ENCODE data around the gene RNF208.

The RNF208 gene

GRCh38 chr9:137176302-137177182 lies 45.5 kb downstream of the RNF208 start:
- DNase-seq (ENCODE audit: extremely low read depth, low read depth): no peak

GRCh38 chr9:137175345-137175961 lies 46.6 kb downstream of the RNF208 start:
- DNase-seq (ENCODE audit: extremely low read depth, low read depth): no peak
- TF ChIP-seq, protein P1, sequence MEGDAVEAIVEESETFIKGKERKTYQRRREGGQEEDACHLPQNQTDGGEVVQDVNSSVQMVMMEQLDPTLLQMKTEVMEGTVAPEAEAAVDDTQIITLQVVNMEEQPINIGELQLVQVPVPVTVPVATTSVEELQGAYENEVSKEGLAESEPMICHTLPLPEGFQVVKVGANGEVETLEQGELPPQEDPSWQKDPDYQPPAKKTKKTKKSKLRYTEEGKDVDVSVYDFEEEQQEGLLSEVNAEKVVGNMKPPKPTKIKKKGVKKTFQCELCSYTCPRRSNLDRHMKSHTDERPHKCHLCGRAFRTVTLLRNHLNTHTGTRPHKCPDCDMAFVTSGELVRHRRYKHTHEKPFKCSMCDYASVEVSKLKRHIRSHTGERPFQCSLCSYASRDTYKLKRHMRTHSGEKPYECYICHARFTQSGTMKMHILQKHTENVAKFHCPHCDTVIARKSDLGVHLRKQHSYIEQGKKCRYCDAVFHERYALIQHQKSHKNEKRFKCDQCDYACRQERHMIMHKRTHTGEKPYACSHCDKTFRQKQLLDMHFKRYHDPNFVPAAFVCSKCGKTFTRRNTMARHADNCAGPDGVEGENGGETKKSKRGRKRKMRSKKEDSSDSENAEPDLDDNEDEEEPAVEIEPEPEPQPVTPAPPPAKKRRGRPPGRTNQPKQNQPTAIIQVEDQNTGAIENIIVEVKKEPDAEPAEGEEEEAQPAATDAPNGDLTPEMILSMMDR (IDR thresholded peaks at IDR 0.05; ENCODE audit: low read depth, low read length): no peak; the same call in none of the 2 replicates

More at GRCh38 chr9:137176302-137177182, 45.5 kb downstream of the RNF208 start:
- TF ChIP-seq, protein P1 (IDR thresholded peaks at IDR 0.05; ENCODE audit: low read depth, low read length): peak; percentile 46

DNA sequence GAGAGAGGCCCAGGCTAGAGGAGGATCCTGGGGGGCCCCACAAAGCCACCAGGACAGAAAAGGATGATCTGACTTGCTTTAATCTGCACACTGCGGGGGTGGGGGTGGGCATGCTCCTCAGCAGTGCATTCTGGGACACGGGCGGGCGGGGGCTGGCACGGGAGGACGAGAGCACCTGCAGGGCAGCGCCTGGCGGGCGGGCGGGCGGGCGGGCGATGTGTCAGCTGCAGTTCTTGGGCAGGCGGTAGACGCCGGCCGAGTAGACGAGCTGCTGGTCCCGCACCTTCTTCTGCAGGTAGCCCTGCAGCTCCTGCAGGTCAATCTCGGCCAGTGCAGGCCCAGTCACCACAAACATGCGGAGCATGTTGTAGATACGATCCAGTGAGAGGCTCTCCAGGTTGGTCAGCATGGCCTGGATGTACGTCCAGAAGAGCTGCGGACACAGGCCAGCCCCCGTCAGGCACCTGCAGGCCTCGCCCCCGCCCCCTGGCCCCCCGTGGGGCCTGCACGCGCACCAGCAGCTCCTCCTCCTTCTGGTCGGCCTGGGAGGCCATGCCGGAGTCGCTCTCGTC lies 47.2 kb downstream of the RNF208 start:
- no peak for DNase-seq (ENCODE audit: extremely low read depth, low read depth)
- TF ChIP-seq, protein P1 (IDR thresholded peaks at IDR 0.05; ENCODE audit: low read depth, low read length): no peak

DNA sequence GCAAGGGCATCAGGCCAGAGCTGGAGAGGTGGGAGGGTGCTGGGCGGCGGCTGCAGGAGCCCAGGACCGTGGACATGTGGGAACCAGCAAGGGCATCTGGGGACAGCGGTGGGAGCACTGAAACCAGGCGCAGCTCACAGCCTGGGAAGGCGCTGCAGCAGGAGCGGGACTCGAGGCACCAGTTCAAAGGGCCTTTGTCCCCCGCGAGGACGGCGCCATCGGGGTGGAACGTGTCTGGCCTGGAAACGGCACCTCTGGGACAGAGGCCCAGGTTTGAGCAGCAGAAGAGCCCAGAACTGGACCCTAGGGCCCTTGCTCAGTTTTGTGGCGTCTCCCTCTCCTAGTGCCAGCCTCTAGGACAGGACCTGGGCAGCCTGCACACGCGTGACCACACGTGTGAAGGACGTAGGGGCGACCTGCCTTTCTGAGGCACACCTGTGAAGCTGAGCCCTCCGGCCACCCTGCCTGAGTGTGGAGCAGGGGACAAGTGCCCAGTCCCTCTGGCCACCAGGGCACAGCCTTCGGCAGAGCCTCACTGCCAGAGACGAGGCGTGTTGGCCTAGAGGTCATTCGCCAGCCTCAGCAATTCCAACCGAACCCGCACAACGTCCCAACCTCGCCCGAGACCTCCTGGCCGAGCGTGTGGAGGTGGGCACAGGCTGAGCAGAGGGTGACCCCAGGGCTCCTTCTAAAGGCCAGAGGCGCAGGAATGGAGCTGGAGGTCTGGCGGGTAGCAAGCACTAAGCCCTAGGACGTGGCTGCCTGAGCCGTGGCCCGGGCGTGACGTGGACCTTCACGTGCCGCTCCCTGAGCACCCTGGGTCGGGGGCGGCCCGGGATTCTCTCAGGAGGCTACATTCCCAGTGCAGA lies 48.0 kb downstream of the RNF208 start:
- TF ChIP-seq, protein P1 (IDR thresholded peaks at IDR 0.05; ENCODE audit: low read depth, low read length): no peak
- DNase-seq (ENCODE audit: extremely low read depth, low read depth): no peak

DNA sequence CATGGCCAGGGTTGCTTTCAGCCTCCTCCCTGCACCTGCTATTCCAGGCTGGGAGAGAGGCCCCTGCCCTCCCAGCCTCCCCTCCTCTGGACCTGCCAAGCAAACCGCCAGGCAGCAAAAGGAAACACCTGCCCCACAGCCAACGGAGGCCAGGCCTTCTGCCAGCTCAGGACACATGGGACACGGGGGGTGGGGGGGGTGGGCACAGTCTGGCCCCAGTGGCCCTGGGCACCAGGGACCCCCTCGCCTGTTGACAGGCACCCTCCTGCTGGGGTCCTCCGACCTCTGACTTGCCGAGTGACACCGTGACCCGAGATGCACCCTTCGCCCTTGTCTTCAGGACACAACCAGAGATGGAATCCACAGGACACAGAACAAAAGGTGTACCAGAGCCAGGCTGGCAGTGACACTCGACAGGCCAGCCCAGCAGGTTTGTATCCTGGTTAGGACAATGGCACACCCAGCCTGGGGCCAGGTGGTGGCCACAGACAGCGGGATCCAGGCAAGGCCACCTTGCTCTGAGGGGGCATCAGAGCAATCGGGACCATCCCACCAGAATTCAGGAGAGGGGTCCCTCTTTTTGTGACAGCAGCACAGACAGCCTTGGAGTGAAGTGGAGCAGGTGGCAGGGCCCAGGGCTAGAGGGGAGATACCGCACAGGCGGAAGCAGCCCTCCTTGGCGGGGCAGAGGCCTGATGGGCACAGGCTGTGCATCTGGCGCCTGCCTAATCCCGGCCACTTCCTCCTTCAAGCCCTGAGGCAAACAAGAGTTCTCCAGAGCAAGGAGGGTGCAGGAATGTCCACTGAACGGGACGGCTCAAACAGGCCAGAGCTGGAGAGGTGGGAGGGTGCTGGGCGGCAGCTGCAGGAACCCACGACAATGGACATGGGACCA lies 48.9 kb downstream of the RNF208 start:
- TF ChIP-seq, protein P1 (IDR thresholded peaks at IDR 0.05; ENCODE audit: low read depth, low read length): no peak
- no peak for DNase-seq (ENCODE audit: extremely low read depth, low read depth)

- DNase-seq (ENCODE audit: extremely low read depth, low read depth): no peak
- TF ChIP-seq, protein P1 (IDR thresholded peaks at IDR 0.05; ENCODE audit: low read depth, low read length): no peak
These were observed 50.7 kb downstream of the RNF208 start for GRCh38 chr9:137171149-137171900.
